Measurements from ENCODE around the gene ZC3H6.

DNA sequence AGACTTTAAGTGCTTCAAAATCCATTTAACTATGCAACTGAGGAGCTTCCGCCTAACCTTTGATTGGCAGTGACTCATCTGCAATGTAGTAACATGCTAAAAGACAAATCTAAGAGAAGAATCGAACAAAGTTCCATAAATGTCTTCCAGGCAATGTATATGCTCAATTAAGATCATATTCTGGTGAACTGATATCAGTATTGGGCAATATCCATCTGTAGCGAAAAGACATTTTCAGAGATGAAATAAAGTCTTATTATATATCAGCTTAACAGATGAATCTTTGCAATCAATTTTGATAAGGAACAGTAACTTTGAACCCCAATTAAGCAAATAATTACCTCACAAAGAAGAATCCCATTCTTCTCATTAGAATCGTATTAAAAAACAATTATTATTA lies 32.2 kb upstream of the ZC3H6 start:
- no peak for TF ChIP-seq GABPA (IDR thresholded peaks at IDR 0.05; ENCODE audit: low read depth)
- TF ChIP-seq, protein P1, sequence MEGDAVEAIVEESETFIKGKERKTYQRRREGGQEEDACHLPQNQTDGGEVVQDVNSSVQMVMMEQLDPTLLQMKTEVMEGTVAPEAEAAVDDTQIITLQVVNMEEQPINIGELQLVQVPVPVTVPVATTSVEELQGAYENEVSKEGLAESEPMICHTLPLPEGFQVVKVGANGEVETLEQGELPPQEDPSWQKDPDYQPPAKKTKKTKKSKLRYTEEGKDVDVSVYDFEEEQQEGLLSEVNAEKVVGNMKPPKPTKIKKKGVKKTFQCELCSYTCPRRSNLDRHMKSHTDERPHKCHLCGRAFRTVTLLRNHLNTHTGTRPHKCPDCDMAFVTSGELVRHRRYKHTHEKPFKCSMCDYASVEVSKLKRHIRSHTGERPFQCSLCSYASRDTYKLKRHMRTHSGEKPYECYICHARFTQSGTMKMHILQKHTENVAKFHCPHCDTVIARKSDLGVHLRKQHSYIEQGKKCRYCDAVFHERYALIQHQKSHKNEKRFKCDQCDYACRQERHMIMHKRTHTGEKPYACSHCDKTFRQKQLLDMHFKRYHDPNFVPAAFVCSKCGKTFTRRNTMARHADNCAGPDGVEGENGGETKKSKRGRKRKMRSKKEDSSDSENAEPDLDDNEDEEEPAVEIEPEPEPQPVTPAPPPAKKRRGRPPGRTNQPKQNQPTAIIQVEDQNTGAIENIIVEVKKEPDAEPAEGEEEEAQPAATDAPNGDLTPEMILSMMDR (IDR thresholded peaks at IDR 0.05; ENCODE audit: insufficient read depth, low read length), result no peak
- TF ChIP-seq, protein P2, sequence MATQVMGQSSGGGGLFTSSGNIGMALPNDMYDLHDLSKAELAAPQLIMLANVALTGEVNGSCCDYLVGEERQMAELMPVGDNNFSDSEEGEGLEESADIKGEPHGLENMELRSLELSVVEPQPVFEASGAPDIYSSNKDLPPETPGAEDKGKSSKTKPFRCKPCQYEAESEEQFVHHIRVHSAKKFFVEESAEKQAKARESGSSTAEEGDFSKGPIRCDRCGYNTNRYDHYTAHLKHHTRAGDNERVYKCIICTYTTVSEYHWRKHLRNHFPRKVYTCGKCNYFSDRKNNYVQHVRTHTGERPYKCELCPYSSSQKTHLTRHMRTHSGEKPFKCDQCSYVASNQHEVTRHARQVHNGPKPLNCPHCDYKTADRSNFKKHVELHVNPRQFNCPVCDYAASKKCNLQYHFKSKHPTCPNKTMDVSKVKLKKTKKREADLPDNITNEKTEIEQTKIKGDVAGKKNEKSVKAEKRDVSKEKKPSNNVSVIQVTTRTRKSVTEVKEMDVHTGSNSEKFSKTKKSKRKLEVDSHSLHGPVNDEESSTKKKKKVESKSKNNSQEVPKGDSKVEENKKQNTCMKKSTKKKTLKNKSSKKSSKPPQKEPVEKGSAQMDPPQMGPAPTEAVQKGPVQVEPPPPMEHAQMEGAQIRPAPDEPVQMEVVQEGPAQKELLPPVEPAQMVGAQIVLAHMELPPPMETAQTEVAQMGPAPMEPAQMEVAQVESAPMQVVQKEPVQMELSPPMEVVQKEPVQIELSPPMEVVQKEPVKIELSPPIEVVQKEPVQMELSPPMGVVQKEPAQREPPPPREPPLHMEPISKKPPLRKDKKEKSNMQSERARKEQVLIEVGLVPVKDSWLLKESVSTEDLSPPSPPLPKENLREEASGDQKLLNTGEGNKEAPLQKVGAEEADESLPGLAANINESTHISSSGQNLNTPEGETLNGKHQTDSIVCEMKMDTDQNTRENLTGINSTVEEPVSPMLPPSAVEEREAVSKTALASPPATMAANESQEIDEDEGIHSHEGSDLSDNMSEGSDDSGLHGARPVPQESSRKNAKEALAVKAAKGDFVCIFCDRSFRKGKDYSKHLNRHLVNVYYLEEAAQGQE (IDR thresholded peaks at IDR 0.05; ENCODE audit: insufficient replicate concordance, low read depth), result no peak
- no peak for TF ChIP-seq POLR2AphosphoS5 (IDR thresholded peaks at IDR 0.05; ENCODE audit: low read depth)
